Measurements from ENCODE around the gene BBS9.

The BBS9 gene

GRCh38 chr7:33432821-33433220 is 303.5 kb downstream of the BBS9 start:
- TF ChIP-seq REST (IDR thresholded peaks at IDR 0.05; ENCODE audit: insufficient read depth in 1 of 2, low read depth in 2 of 2, low read length in 2 of 2) (no peak), SIN3A (IDR thresholded peaks at IDR 0.05; ENCODE audit: borderline replicate concordance, insufficient read depth, low read length) (no peak), FOXP2 (optimal IDR thresholded peaks at IDR 0.05; ENCODE audit: borderline replicate concordance, extremely low read depth, extremely low read length, insufficient read depth) (no peak), POLR2AphosphoS5 (IDR thresholded peaks at IDR 0.05; ENCODE audit: low read depth, low read length) (no peak), TAF1 (IDR thresholded peaks at IDR 0.05; ENCODE audit: borderline replicate concordance, insufficient read depth, low read length) (no peak)

- TF ChIP-seq SIN3A (IDR thresholded peaks at IDR 0.05; ENCODE audit: borderline replicate concordance, insufficient read depth, low read length) (no peak), POLR2AphosphoS5 (IDR thresholded peaks at IDR 0.05; ENCODE audit: low read depth, low read length) (no peak), FOXP2 (optimal IDR thresholded peaks at IDR 0.05; ENCODE audit: borderline replicate concordance, extremely low read depth, extremely low read length, insufficient read depth) (no peak), REST (IDR thresholded peaks at IDR 0.05; ENCODE audit: insufficient read depth in 1 of 2, low read depth in 2 of 2, low read length in 2 of 2) (no peak), TAF1 (IDR thresholded peaks at IDR 0.05; ENCODE audit: borderline replicate concordance, insufficient read depth, low read length) (no peak)
Observed at GRCh38 chr7:33433357-33433756, 304.0 kb downstream of the BBS9 start.

- TF ChIP-seq SIN3A (IDR thresholded peaks at IDR 0.05; ENCODE audit: borderline replicate concordance, insufficient read depth, low read length) (no peak), POLR2AphosphoS5 (IDR thresholded peaks at IDR 0.05; ENCODE audit: low read depth, low read length) (no peak), REST (IDR thresholded peaks at IDR 0.05; ENCODE audit: insufficient read depth in 1 of 2, low read depth in 2 of 2, low read length in 2 of 2) (no peak), TAF1 (IDR thresholded peaks at IDR 0.05; ENCODE audit: borderline replicate concordance, insufficient read depth, low read length) (no peak), FOXP2 (optimal IDR thresholded peaks at IDR 0.05; ENCODE audit: borderline replicate concordance, extremely low read depth, extremely low read length, insufficient read depth) (no peak)
Observed at GRCh38 chr7:33444511-33444910, 315.1 kb downstream of the BBS9 start.

- TF ChIP-seq REST (IDR thresholded peaks at IDR 0.05; ENCODE audit: insufficient read depth in 1 of 2, low read depth in 2 of 2, low read length in 2 of 2) (no peak), TAF1 (IDR thresholded peaks at IDR 0.05; ENCODE audit: borderline replicate concordance, insufficient read depth, low read length) (no peak), POLR2AphosphoS5 (IDR thresholded peaks at IDR 0.05; ENCODE audit: low read depth, low read length) (no peak), FOXP2 (optimal IDR thresholded peaks at IDR 0.05; ENCODE audit: borderline replicate concordance, extremely low read depth, extremely low read length, insufficient read depth) (no peak), SIN3A (IDR thresholded peaks at IDR 0.05; ENCODE audit: borderline replicate concordance, insufficient read depth, low read length) (no peak)
Observed at GRCh38 chr7:33446551-33446950, 317.2 kb downstream of the BBS9 start.

GRCh38 chr7:33448035-33448434 is 318.7 kb downstream of the BBS9 start:
- TF ChIP-seq SIN3A (IDR thresholded peaks at IDR 0.05; ENCODE audit: borderline replicate concordance, insufficient read depth, low read length) (no peak), REST (IDR thresholded peaks at IDR 0.05; ENCODE audit: insufficient read depth in 1 of 2, low read depth in 2 of 2, low read length in 2 of 2) (no peak), TAF1 (IDR thresholded peaks at IDR 0.05; ENCODE audit: borderline replicate concordance, insufficient read depth, low read length) (no peak), POLR2AphosphoS5 (IDR thresholded peaks at IDR 0.05; ENCODE audit: low read depth, low read length) (no peak), FOXP2 (optimal IDR thresholded peaks at IDR 0.05; ENCODE audit: borderline replicate concordance, extremely low read depth, extremely low read length, insufficient read depth) (no peak)
